ENCODE measurements around the gene PACC1. TPM values are rescaled to one million over a fixed set of nuclear protein-coding genes. Genes with fewer than 3 reads are reported as not detected.
A peak's percentile ranks its signal among the peaks of the same experiment; 100 is the strongest.
"Not testable (repeated sequence)": the region's sequence is repeated elsewhere in the genome, so short reads cannot be mapped to it uniquely, and the experiment has no call there.

PACC1 gene
- total RNA-seq, 1 experiment from 2014 or later = 19.5 TPM

DNA sequence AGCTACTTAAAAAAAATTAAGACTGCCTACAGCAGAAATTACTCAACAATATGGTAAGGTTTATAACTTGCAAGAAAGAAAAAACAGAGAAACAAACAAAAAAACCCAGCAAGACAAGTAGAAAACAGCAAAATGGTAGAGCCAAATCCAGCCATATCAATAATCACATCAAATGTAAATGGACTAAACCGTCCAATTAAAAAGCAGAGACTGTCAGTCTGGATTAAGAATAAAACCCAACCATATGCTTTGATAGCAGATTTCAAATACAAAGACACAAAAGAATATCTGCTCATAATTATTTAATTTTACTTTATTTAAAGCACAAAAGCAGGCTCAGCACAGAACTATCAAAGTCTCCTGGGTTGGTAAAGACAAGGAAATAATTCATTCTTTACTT lies 17.5 kb downstream of the PACC1 start (continued):
- no peak for TF ChIP-seq TEAD4 (CRISPR knock-in tag; IDR thresholded peaks at IDR 0.05)
- no peak for TF ChIP-seq ZNF423 (CRISPR knock-in tag; IDR thresholded peaks at IDR 0.05)
- TF ChIP-seq, protein P1, sequence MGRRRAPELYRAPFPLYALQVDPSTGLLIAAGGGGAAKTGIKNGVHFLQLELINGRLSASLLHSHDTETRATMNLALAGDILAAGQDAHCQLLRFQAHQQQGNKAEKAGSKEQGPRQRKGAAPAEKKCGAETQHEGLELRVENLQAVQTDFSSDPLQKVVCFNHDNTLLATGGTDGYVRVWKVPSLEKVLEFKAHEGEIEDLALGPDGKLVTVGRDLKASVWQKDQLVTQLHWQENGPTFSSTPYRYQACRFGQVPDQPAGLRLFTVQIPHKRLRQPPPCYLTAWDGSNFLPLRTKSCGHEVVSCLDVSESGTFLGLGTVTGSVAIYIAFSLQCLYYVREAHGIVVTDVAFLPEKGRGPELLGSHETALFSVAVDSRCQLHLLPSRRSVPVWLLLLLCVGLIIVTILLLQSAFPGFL (CRISPR knock-in tag; IDR thresholded peaks at IDR 0.05; ENCODE audit: borderline replicate concordance) = no peak
- TF ChIP-seq ZNF425 (CRISPR knock-in tag; conservative IDR thresholded peaks at IDR 0.05) = no peak
- TF ChIP-seq PRRX2 (CRISPR knock-in tag; IDR thresholded peaks at IDR 0.05) = no peak
- TF ChIP-seq HMGA2 (CRISPR knock-in tag; IDR thresholded peaks at IDR 0.05) = no peak

- no peak overlapping the region for H3K27ac Mint-ChIP-seq
- no peaks in the 10 kb centered on the region; the same call in 1 of the 2 replicates for H3K27me3 Mint-ChIP-seq (ENCODE audit: low read depth)
- ATAC-seq (no peak), DNase-seq (ENCODE audit: low spot score) (no peak)
- H3K36me3 Mint-ChIP-seq = peaks cover 75% of the 10 kb centered on the region
- H3K4me1 Mint-ChIP-seq = no peaks in the 10 kb centered on the region
- peaks cover 55% of the 10 kb centered on the region for H3K9me3 Mint-ChIP-seq
- peak; percentile 87 for TF ChIP-seq ZNF317 (CRISPR knock-in tag; IDR thresholded peaks at IDR 0.05; ENCODE audit: borderline replicate concordance, low read depth)
- no peak for TF ChIP-seq ETV6 (CRISPR knock-in tag; IDR thresholded peaks at IDR 0.05)
- no peak for TF ChIP-seq ARID4B (CRISPR knock-in tag; IDR thresholded peaks at IDR 0.05; ENCODE audit: borderline replicate concordance)
- no peak for TF ChIP-seq RELA (CRISPR knock-in tag; IDR thresholded peaks at IDR 0.05; ENCODE audit: borderline replicate concordance)
- no peak for TF ChIP-seq HMGXB4 (CRISPR knock-in tag; IDR thresholded peaks at IDR 0.05)
- ChIA-PET POLR2A (interaction anchor here (0.7 kb wide), 1 partner anchor 112 kb away, joined by 5 read pairs; no protein-coding TSS in a partner anchor), CTCF (interaction anchor here (1.9 kb wide), 1 partner anchor 59 kb away, joined by 4 read pairs; no protein-coding TSS in a partner anchor)
- H3K4me3 Mint-ChIP-seq = no peak overlapping the region
Measured at GRCh38 chr1:212396638-212397037, 18.0 kb downstream of the PACC1 start.

DNA sequence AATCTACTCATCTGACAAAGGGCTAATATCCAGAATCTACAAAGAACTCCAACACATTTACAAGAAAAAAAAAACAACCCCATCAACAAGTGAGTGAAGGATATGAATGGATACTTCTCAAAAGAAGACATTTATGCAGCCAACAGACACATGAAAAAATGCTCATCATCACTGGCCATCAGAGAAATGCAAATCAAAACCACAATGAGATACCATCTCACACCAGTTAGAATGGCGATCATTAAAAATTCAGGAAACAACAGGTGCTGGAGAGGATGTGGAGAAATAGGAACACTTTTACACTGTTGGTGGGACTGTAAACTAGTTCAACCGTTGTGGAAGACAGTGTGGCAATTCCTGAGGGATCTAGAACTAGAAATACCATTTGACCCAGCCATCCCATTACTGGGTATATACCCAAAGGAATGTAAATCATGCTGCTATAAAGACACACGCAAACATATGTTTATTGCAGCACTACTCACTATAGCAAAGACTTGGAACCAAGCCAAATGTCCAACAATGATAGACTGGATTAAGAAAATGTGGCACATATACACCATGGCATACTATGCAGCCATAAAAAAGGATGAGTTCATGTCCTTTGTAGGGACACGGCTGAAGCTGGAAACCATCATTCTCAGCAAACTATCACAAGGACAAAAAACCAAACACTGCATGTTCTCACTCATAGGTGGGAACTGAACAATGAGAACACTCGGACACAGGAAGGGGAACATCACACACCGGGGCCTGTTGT lies 18.8 kb downstream of the PACC1 start:
- not testable (repeated sequence) for H3K27ac Mint-ChIP-seq; ATAC-seq; H3K27me3 Mint-ChIP-seq (ENCODE audit: low read depth); H3K4me3 Mint-ChIP-seq; H3K4me1 Mint-ChIP-seq; DNase-seq (ENCODE audit: low spot score)
- CTCF ChIA-PET = interaction anchor here (1.9 kb wide), 1 partner anchor 60 kb away, joined by 4 read pairs; no protein-coding TSS in a partner anchor
- H3K36me3 Mint-ChIP-seq = peaks cover 83% of the 10 kb centered on the region
- POLR2A ChIA-PET = interaction anchor here (0.7 kb wide), 1 partner anchor 112 kb away, joined by 5 read pairs; no protein-coding TSS in a partner anchor
- peaks cover 63% of the 10 kb centered on the region for H3K9me3 Mint-ChIP-seq
